CMK (cell line): Measurements from ENCODE around the gene MYNN.
"Not testable (repeated sequence)": the region's sequence is repeated elsewhere in the genome, so short reads cannot be mapped to it uniquely, and the experiment has no call there.

Source experiments
- DNase-seq: peaks from one replicate; pipeline ENCODE4 v3.0.0-alpha.2; 2010; ENCODE audit warnings: low read depth

Gene MYNN

DNA sequence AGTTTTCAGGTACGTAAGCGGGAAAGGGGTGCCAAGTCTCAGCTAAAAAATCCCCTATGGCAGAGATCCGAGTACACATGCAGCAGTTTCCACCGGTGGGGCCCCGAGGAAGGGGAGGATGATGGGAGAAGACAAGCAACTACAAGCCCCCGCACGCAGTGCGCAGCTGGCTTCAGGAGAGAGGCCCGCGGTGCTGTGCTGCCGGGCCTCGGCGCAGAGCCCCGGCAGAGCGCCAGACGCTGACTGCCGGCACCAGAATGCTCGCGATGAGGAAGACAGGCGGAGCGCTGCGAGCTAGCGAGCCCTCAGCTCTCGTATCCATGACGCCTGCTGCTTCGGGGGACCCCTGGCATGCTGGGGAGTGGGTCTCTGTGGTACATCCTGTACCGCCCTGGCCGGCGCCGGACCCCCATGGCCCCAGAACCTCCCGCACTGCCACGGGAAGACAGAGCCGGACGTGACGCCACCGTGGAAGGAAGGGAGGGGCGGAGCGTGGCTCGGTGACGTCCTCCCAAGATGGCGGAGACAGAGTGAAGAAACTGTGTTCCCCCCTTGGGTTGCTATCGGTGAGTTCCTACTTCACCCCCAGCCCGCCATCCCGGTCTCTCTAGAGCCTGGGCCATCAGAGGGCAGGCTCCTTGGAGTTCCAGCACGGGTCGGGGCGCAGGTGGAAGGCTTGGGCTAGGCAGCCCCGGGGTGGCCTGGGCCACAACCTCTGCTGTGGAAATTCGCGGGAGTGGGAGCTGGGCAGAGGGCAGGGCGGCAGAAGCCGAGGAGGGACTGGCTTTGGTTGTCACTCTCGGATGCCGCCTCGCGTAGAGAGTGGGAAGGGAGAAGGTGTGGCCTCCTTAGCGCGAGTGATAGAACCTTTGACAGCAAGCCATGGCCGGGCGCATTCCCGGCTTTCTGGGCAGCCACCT is at the start of gene MYNN:
Gene MYNN, plus strand, starts transcription at position 500 of the 920 bp plus-strand sequence. CDS start 900 bp downstream, outside the sequence.
- DNase-seq: no peak

DNA sequence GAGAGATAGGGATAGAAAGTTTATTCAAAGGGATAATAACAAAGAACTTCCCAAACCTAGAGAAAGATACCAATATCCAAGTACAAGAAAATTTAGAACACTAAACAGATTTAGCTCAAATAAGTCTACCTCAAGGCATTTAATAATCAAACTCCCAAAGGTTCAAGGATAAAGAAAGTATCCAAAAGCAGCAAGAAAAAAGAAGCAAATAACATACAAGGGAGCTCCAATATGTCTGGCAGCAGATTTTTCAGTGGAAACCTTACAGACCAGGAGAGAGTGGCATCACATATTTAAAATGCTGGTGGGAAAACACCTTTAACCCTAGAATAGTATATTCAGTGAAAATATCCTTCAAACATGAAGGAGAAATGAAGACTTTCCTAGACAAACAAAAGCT is 41.3 kb upstream of the MYNN start:
- DNase-seq: not testable (repeated sequence)

DNA sequence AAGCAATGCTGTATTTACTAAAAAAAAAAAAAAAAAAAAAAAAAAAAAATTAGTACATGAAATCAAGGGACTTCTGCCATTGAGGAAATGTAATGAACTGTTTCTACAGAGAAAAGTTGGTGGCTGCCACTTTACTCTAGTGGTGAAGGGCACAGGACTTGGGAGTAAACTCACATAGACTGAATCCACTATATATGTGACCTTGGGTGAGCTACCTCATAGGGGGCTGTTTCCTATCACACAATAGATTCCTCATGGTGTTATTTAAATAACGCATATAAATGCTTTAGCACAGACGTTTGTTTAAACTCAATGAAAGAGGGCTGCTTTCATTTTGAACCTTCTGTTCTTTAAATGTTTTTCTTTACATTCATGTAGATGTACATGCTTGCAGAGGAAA is 34.1 kb upstream of the MYNN start:
- DNase-seq: no peak

DNA sequence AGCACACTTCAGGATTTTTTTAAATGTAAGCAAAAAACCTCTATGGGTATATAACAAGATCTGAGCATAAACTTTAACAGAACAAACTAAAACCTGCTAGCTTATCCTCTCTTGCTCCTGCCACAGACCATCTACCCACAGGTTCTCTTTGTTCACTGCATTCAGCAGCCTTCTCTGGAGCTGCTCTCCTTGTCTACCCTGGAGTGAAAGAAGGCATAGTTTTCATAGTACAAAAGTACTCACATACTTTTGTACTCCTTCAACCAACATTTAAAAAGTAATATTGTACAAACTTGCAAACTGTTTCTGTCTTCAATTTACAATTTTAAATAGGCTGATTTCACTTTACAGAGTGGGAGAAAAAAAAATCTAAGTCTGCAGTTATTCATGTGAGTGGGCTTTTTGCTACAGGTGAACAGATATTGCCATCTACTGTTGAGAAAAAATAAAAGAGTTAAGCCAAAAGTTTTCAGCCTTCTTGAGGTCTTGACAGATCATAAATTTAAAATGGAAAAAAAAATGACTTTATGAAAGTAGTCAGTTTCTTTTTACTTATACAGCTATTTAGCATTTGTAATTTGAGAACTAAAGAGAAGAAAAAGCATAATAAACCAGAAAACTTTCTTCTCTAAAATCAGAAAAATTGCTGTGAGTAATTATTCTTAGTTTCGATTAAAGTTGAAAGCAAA is 28.7 kb upstream of the MYNN start:
- DNase-seq: no peak

DNA sequence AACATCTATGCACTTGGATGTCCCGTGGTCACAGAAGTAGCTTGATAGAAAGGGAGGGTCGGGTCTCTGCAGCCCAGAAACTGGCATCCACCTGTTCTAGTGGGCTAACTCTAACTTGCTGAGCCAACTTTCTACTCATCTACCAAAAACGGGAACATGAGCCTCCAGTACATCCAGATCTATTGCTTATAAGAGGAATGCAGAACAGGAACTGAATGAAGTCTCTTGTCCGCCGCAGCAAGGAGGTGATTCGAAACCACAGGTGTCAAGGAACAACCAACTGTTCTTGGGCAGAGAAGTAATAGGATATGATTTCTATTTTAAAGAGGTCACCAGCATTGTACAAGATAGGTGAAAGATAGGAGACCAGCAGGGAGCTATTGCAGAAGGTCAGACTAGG is 26.3 kb upstream of the MYNN start:
- no peak for DNase-seq

DNA sequence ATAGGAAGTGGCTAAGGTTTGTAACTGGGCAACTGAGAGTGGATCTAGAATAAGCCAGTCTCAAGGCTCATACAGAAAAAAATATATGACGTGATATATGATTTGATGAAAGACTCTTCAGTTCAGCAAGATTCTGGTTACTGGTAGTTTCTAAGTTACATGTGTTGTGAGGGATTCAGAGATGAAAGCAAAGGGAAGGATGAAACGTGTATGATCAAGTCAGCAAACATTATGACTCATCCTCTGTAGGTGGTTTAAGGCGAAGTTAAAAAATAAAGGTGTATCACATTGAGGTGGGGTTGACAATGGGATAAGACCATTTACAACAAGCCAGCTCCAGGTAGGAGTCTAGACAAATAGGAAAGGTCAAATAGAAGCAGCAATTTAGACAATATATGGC is 24.5 kb upstream of the MYNN start:
- DNase-seq: no peak

DNA sequence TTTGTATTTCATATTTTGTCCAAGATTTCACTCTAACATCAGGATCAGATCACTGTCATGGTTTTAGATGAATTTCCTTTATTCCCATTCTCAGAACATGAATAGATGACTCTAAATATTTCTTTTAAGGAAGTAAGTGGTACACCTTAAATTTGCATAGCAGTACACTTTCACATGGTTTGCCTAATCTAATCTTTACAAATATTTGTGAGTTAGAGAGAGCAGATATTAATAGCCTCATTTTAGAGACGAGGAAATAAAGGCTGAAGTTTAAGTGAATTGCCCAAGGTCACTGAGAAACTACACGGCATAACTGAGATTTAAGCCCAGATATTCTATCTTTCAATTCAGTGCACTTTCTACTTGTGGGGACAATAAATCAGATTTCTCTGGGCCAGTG is 22.5 kb upstream of the MYNN start:
- DNase-seq: no peak

DNA sequence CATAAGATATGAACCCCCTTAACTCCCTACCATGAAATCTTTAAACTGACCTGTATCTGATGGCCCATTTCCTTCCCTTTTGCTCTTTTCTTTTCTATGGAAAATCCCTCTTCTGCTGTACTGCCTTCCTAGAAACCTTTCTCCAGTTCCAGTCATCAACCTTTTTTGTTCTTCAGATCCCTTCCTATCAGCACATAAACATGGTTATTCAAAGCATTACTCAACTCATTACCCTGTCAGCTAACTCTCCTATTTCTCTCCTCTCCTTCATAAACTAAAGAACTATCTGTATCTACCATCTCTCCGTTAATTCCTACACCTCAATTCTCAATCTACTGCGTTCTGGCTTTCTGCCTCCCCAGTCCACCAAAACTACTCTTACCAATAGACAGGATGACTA is 21.3 kb upstream of the MYNN start:
- DNase-seq: no peak

DNA sequence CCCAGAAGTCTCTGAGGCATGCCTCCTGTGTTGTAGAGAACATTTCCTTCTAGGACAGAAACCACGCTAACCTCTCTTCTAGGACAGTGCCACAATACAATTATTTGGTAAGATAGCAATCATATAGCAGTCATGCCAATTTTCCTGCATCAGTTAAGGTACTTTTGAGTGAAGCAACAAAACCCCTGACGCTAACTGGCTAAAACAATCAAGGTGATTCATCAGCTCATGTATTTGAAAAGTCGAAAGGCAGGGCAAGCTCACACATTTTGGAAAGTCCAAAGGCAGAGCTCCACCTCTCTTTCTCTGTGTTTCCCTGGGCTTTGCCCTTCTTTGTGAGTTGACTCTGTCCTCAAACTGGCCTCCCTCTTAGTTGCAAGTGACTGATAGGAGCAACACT is 18.5 kb upstream of the MYNN start:
- no peak for DNase-seq

DNA sequence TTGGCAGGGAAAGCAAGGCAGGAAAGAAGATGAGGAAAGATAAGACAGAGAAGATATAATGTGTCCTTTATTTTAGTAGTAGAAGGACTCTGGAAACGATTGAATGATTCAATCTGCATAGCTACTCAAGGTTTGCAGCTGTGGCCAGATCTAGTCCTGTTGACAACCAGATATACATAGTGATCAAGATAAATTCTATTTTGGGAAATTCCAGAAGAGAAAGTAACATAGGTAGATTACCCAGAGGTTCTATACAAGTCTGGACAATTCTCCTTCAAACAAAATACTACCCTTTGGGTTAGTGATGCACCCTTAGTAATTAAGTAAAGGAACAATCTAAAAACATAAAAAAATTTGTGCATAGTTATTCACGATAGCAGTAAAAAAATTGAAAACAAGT is 17.7 kb upstream of the MYNN start:
- DNase-seq: no peak

DNA sequence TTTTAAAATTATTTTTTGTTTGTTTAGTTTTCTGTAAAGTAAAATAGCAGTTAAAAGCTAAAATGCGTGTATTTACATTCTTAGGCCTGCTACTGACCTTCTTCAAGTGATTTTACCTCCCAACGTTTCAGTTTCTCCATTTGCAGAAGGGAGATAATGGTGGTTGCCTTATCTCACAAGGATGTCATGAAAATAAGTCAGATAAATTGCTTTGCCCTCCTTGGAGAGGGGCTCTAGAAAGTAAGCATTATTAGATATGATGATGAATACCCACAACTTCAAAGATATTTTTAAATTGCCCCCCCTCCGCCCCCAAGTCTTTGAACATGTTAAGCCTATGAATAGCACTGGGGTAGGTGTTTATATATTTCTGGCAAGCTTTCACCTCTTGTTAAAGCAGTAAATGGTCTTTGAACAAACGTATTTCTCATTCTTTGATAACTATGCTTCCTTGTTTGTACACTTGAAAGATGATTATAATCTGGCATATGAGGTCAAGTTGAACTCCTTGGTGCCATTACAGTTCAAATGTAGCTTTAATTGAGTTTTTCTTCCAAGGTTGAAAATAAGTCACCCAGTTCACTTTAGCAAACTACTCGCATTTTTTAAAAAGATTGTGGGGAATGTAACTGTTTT is 14.7 kb upstream of the MYNN start:
- no peak for DNase-seq

DNA sequence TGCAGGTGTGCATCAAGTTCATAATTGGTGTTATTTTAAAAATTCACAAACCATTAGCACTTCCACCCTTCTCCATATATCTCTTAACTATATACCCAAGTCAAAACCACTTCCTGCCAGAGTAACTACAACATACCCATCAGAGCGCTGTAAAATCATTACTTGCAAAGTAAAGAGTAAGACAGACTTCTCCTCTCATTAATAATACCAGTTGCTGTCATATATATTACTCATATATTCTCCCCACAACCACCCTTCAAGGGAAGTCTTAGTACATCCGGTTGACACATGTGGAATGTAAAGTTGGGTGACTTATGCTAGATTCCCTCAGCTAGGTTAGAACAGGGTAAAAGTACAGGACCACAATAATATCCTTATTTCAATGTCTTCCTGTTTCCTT is 13.9 kb upstream of the MYNN start:
- DNase-seq: no peak

DNA sequence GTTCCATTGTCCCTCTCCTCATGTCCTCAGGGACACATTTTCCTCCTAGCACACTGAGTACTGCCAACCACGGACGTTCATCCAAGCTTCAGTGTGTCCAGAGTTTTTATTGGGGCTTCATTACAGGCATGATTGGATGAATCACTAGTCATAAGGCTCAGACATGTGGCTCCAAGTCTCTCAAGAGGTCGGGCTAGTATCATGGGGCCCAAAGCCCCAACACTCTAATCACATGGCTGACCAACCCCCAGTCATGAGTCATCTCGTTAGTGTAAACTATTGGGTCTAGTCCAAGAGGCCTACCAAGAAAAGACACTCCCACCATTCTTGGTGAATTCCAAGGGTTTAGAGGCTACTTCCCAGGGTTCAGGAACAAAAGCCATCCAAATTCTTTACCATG is 12.7 kb upstream of the MYNN start:
- no peak for DNase-seq

DNA sequence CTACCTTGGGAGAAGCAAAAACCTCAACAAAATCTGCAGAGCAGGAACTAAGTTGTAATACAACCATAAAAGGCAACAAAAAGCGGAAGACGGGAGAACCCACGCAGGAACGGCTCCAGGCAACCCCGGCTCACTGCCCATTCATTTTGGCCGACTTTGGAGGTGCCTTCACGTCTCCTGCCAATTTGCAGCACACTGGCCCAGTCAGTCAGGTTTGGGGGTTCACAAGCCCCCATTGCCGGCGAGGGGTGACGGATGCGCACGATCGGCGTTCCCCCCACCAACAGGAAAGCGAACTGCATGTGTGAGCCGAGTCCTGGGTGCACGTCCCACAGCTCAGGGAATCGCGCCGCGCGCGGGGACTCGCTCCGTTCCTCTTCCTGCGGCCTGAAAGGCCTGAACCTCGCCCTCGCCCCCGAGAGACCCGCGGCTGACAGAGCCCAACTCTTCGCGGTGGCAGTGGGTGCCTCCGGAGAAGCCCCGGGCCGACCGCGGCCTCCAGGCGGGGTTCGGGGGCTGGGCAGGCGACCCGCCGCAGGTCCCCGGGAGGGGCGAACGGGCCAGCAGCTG is 8.8 kb upstream of the MYNN start:
- DNase-seq: no peak

DNA sequence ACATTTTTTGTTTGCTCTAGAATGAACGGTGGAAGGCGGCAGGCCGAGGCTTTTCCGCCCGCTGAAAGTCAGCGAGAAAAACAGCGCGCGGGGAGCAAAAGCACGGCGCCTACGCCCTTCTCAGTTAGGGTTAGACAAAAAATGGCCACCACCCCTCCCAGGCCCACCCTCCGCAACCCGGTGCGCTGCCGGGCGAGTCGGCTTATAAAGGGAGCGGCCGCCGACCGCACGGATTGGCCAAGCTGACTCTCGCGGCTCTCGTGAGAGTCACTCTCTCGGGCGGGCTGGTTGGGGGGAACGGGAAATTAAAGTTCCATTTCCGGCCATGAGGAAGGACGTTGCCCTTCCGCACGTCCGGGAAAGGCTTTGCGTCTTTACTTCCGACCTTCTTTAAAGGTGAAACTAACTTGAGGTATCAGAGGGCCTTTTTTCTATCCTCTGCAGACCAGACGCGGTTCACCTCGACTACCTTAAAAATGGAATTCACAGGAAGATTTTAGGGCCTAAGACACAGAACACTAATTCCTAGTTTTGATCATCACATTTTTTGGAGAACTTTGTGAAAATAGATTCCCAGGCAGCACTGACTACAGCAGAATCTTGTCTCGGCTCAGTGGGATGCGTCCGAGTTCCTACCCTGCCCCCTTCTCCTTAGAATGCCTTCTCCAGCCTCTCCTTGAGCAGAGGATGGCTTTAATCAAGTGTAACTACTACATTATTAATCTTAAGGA is 8.1 kb upstream of the MYNN start, which contains the start of gene TERC:
Gene TERC, minus strand, starts transcription at position 179 of the 731 bp plus-strand sequence.
- no peak for DNase-seq

DNA sequence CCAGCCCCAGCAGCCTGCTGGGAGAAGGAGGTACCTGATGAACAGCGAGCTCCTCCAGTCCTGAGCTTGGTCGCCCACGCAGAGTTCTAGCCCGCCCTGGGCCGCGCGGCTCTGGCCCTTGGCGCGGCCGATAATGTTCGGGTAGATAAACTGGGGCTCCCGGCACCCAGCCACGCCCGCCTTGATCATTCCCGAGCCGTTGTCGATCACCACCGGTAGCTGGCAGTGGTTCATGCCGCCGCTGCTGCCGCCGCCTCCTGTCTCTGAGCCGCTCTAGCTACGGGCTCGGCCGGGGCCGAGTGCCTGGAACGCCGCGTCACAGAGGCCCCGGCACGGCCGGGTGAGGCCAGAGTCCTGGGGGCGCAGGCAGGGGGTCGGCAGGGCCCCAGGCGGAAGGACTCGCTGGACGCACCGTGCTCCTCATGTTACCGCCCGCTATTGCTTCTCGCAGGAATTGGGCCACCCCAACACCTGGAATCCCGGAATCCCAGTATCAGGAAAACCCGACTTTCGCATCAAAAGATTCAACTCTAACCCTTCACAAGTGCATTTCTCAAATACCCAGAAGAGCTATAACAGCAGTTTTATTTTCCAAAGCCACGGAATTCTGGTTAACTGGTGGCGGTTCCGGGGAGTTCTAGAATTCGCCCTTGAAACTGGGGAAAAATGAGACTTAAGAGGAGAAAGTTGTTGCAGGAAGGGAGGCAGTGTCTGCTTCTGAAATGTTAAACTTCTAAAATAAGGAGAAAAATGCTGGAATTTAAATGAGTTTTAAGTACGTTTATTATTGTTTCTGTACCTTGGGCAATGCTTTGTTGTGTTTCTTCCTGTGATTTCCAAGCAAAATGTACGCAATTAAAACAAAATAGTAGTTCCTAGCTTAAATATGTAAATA is 3.7 kb upstream of the MYNN start, which contains the start of gene ACTRT3:
Gene ACTRT3, minus strand, starts transcription at position 275 of the 895 bp plus-strand sequence. Its CDS starts 41 bp downstream, at position 234.
- no peak for DNase-seq

DNA sequence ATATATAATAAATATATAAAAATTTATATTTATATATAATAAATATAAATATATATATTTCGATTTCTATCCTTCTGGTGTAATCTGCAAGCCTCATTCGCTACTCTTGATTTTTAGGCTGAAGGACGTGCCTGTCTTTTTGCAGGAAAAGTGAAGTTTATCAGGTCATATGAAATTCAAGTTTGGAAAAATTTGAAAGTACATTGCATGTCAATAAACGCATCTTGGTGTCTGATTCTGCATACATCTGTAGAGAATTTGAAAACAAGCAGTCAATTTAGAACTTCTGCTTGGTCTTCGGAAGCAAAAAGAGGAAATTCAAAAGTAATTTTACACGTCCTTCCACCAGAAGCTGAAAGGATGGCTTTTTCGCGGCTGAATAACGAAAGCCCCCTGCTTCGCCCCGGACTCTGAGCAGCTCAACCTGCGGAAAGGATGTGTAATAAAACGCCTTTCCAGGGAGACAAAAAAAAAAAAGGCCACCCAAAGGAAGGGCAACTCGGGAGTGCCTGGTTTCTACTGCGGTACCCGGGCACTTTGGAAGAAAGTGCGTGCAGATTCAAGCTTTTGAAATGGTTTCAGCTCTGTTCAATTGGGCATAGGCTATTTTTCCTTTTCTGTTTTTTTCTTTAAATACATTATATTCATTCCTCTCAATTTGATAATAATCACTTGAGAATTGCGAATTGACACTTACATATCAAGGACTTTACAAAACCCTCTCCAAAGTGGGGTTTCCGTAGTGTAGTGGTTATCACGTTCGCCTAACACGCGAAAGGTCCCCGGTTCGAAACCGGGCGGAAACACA is 1.5 kb upstream of the MYNN start:
- DNase-seq: no peak

DNA sequence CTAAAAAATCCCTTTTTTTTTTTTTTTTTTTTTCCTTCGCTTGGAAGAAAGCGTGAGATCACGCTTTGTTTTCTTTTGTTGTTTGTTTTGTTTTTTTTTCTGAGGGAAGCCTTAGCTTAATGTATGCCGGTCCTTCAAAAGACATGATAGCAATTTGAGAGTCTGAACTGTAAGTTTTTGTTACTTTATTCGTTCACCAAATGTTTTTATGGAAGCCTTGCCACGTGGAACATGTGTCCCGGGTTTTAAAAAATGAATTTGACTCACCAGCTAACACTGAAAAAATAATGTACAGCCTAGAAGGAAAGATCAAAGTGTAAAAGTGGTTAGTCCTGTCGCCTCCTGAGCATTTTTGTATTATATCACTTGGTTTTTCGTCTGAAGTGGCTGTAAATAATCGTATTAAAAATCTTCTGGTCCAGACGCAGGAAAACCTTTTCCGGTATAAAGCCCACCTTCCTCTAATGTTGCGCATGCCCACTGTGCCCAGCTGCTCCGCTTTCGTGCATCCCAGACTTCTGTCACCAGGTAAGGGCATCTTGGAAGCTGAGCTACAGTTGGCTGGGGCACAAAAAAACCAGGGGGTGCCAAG is 795 bp upstream of the MYNN start:
- no peak for DNase-seq

DNA sequence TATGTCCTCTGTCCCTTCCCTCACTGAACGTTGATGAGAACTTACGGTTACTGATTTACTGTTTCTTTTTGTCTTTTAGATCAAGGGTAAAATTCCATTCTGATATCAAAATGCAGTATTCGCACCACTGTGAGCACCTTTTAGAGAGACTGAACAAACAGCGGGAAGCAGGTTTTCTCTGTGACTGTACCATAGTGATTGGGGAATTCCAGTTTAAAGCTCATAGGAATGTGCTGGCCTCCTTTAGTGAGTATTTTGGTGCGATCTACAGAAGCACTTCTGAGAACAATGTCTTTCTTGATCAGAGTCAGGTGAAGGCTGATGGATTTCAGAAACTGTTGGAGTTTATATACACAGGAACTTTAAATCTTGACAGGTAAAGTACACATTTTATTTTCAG is 990 bp downstream of the MYNN start:
- no peak for DNase-seq
